Suprapubic skin (tissue), 4 donors: Measurements from ENCODE around the gene ARPC1B. TPM values are rescaled to one million over a fixed set of nuclear protein-coding genes. Genes with fewer than 3 reads are reported as not detected.
"Not testable (repeated sequence)": the region's sequence is repeated elsewhere in the genome, so short reads cannot be mapped to it uniquely, and the experiment has no call there.

ENCODE experiments used
- DNase-seq, 2 donors: peaks; one replicate each; pipeline ENCODE4 v3.0.0-alpha.2; 2019; ENCODE audit warnings: low spot score in 2 of 2
- H3K27ac ChIP-seq: fragments of 200-600 bp; sonication (generic); one replicate; pipeline ENCODE4 v1.5.1; 2019
- H3K27me3 ChIP-seq: fragments of 200-600 bp; sonication (generic); one replicate; pipeline ENCODE4 v1.5.1; 2019
- H3K36me3 ChIP-seq: fragments of 200-600 bp; sonication (generic); one replicate; pipeline ENCODE4 v1.5.1; 2019
- H3K4me1 ChIP-seq: fragments of 200-600 bp; sonication (generic); one replicate; pipeline ENCODE4 v1.5.1; 2019
- H3K4me3 ChIP-seq: fragments of 200-600 bp; sonication (generic); one replicate; pipeline ENCODE4 v1.5.1; 2019; ENCODE audit warnings: mild to moderate bottlenecking
- H3K9me3 ChIP-seq: fragments of 200-600 bp; sonication (generic); one replicate; pipeline ENCODE4 v1.5.1; 2019
- CTCF ChIP-seq, 2 donors: fragments of 200-600 bp in 1 of 2; fragments of 450-650 bp in 1 of 2; sonication (generic) in 1 of 2; IDR thresholded peaks; one replicate each; pipeline ENCODE4 v1.5.1; 2016 to 2019; ENCODE audit warnings: antibody characterized with exemption in 2 of 2, mild to moderate bottlenecking in 1 of 2, moderate library complexity in 1 of 2
- EP300 ChIP-seq: sonication (generic); formaldehyde crosslinking; IDR thresholded peaks from one replicate; pipeline ENCODE4 v1.6.1; 2017; ENCODE audit warnings: antibody characterized with exemption
- POLR2A ChIP-seq, 2 donors: fragments of 450-650 bp; IDR thresholded peaks; one replicate each; pipeline ENCODE4 v1.6.1; 2017; ENCODE audit warnings: antibody characterized with exemption in 2 of 2, mild to moderate bottlenecking in 2 of 2, moderate library complexity in 2 of 2
- POLR2AphosphoS5 ChIP-seq, 3 donors: sonication (generic); formaldehyde crosslinking; IDR thresholded peaks; one replicate each; pipeline ENCODE4 v1.6.1; 2017; ENCODE audit warnings: antibody characterized with exemption in 3 of 3
- WGBS: methylation state at CpG from one replicate; pipeline ENCODE4 v1.1.5; 2018; 5-methylcytosine and 5-hydroxymethylcytosine counted together
- total RNA-seq, 4 donors: library from RNA; depleted of rRNA; stranded (reverse); fragments of >200 nt; gene quantifications; one replicate each; pipeline ENCODE4 v1.1.0, GENCODE V29; 2016

ARPC1B gene
- total RNA-seq, 4 donors from 2014 or later: 48.9 to 66.9 (median 64.2) TPM

GRCh38 chr7:99371376-99371920 is 3.1 kb upstream of the ARPC1B start:
- H3K9me3 ChIP-seq: no peaks in the 10 kb centered on the region
- H3K27me3 ChIP-seq: no peaks in the 10 kb centered on the region
- DNase-seq: no peak
- H3K4me3 ChIP-seq: no peak overlapping the region
- peaks cover 15% of the 10 kb centered on the region for H3K36me3 ChIP-seq
- WGBS: 93% methylated on average over 11 of the region's 11 CpGs
- TF ChIP-seq POLR2AphosphoS5 (IDR thresholded peaks at IDR 0.05): no peak
- TF ChIP-seq EP300: no peak
- TF ChIP-seq CTCF (IDR thresholded peaks at IDR 0.05): no peak
- TF ChIP-seq POLR2A (IDR thresholded peaks at IDR 0.05): no peak
- H3K27ac ChIP-seq: no peak overlapping the region
- peaks cover 37% of the 10 kb centered on the region for H3K4me1 ChIP-seq

- no peaks in the 10 kb centered on the region for H3K27me3 ChIP-seq
- TF ChIP-seq EP300 (no peak), POLR2AphosphoS5 (IDR thresholded peaks at IDR 0.05) (no peak), CTCF (IDR thresholded peaks at IDR 0.05) (no peak), POLR2A (IDR thresholded peaks at IDR 0.05) (no peak)
- no peaks in the 10 kb centered on the region for H3K9me3 ChIP-seq
- no peak for DNase-seq
- peak overlapping the region; percentile 35 for H3K27ac ChIP-seq
- WGBS: 38% methylated on average over 16 of the region's 21 CpGs
- peaks cover 32% of the 10 kb centered on the region for H3K4me1 ChIP-seq
- peaks cover 4% of the 10 kb centered on the region for H3K36me3 ChIP-seq
- H3K4me3 ChIP-seq: no peak overlapping the region
Measured at GRCh38 chr7:99372275-99373090, 2.0 kb upstream of the ARPC1B start.

- DNase-seq: no peak
- TF ChIP-seq EP300 (no peak), POLR2A (IDR thresholded peaks at IDR 0.05) (no peak), CTCF (IDR thresholded peaks at IDR 0.05) (no peak), POLR2AphosphoS5 (IDR thresholded peaks at IDR 0.05) (no peak)
- Histone ChIP-seq H3K27me3 (no peaks in the 10 kb centered on the region), H3K9me3 (no peaks in the 10 kb centered on the region), H3K4me3 (peak overlapping the region; percentile 98), H3K36me3 (peaks cover 11% of the 10 kb centered on the region), H3K4me1 (peaks cover 36% of the 10 kb centered on the region), H3K27ac (peak overlapping the region; percentile 93)
- 83% methylated on average over 36 of the region's 41 CpGs for WGBS
Measured at GRCh38 chr7:99373091-99374066, 1.2 kb upstream of the ARPC1B start.

- Histone ChIP-seq H3K9me3 (no peaks in the 10 kb centered on the region), H3K27me3 (no peaks in the 10 kb centered on the region), H3K36me3 (peaks cover 8% of the 10 kb centered on the region), H3K4me3 (peak overlapping the region; percentile 98), H3K4me1 (peaks cover 54% of the 10 kb centered on the region), H3K27ac (peak overlapping the region; percentile 93)
- WGBS: 42% methylated on average over 4 of the region's 58 CpGs
- peak; percentile 86 to 89 for DNase-seq
- TF ChIP-seq POLR2A (IDR thresholded peaks at IDR 0.05) (peak in 1 of 2 donors; percentile 9), EP300 (no peak)
Measured at GRCh38 chr7:99375070-99375807, 709 bp downstream of the ARPC1B start.

- Histone ChIP-seq H3K36me3 (peaks cover 8% of the 10 kb centered on the region), H3K27me3 (no peaks in the 10 kb centered on the region), H3K9me3 (no peaks in the 10 kb centered on the region), H3K4me3 (peak overlapping the region; percentile 31), H3K4me1 (peaks cover 60% of the 10 kb centered on the region), H3K27ac (peak overlapping the region; percentile 69)
- peak in 1 of 2 donors; percentile 86 for DNase-seq
- 8% methylated on average over 7 of the region's 7 CpGs for WGBS
- TF ChIP-seq POLR2A (IDR thresholded peaks at IDR 0.05) (no peak), POLR2AphosphoS5 (IDR thresholded peaks at IDR 0.05) (no peak), CTCF (IDR thresholded peaks at IDR 0.05) (no peak), EP300 (no peak)
Measured at GRCh38 chr7:99379043-99379577, 4.6 kb downstream of the ARPC1B start.

- H3K27me3 ChIP-seq, DNase-seq, H3K36me3 ChIP-seq, H3K9me3 ChIP-seq: not testable (repeated sequence)
- Histone ChIP-seq H3K4me1 (peaks cover 54% of the 10 kb centered on the region), H3K27ac (peak overlapping the region; percentile 69), H3K4me3 (peak overlapping the region; percentile 31)
- WGBS: 24% methylated on average over 7 of the region's 7 CpGs
Measured at GRCh38 chr7:99379693-99380031, 5.1 kb downstream of the ARPC1B start.
